Gastroesophageal sphincter (tissue), 4 donors: ENCODE results near the gene TBC1D10B. TPM values are rescaled to one million over a fixed set of nuclear protein-coding genes. Genes with fewer than 3 reads are reported as not detected.
A peak's percentile ranks its signal among the peaks of the same experiment; 100 is the strongest.
"Not testable (repeated sequence)": the region's sequence is repeated elsewhere in the genome, so short reads cannot be mapped to it uniquely, and the experiment has no call there.

Experiments
- ATAC-seq: fragments of 150-250 bp; one replicate; pipeline ENCODE4 v1.9.1; 2016; ENCODE audit warnings: mild to moderate bottlenecking, moderate library complexity
- H3K27ac ChIP-seq, 4 donors: fragments of 200-600 bp; sonication (generic) in 3 of 4; 1 replicate in 3 of 4; 2 replicates in 1 of 4; pipeline ENCODE4 v1.5.1; 2016 to 2019
- H3K27me3 ChIP-seq: fragments of 200-600 bp; sonication (generic); one replicate; pipeline ENCODE4 v1.5.1; 2019
- H3K36me3 ChIP-seq, 2 donors: fragments of 200-600 bp; sonication (generic); one replicate each; pipeline ENCODE4 v1.5.1; 2019; ENCODE audit warnings: control low read depth in 1 of 2
- H3K4me1 ChIP-seq, 3 donors: fragments of 200-600 bp; sonication (generic); 1 replicate in 2 of 3; 2 replicates in 1 of 3; pipeline ENCODE4 v1.5.1; 2016 to 2019; ENCODE audit warnings: control low read depth in 2 of 3
- H3K4me3 ChIP-seq, 2 donors: fragments of 200-600 bp; sonication (generic); one replicate each; pipeline ENCODE4 v1.5.1; 2019; ENCODE audit warnings: mild to moderate bottlenecking in 1 of 2, moderate library complexity in 1 of 2
- H3K9me3 ChIP-seq, 3 donors: fragments of 200-600 bp; sonication (generic); one replicate each; pipeline ENCODE4 v1.5.1; 2017 to 2019; ENCODE audit warnings: control low read depth in 2 of 3
- EP300 ChIP-seq: sonication (generic); formaldehyde crosslinking; IDR thresholded peaks from one replicate; pipeline ENCODE4 v1.6.1; 2017; ENCODE audit warnings: antibody characterized with exemption, mild to moderate bottlenecking
- POLR2A ChIP-seq, 2 donors: fragments of 450-650 bp; IDR thresholded peaks; one replicate each; pipeline ENCODE4 v1.6.1; 2017; ENCODE audit warnings: antibody characterized with exemption in 2 of 2, mild to moderate bottlenecking in 2 of 2, moderate library complexity in 1 of 2
- POLR2AphosphoS5 ChIP-seq: sonication (generic); formaldehyde crosslinking; IDR thresholded peaks from one replicate; pipeline ENCODE4 v1.6.1; 2017; ENCODE audit warnings: antibody characterized with exemption
- WGBS, 2 donors: methylation state at CpG; one replicate each; pipeline ENCODE4 v1.1.5; 2018; ENCODE audit warnings: low coverage in 1 of 2; 5-methylcytosine and 5-hydroxymethylcytosine counted together
- total RNA-seq, 4 donors: library from RNA; depleted of rRNA; stranded (reverse); fragments of >200 nt; gene quantifications; one replicate each; pipeline ENCODE4 v1.1.0, GENCODE V29; 2016
- TF ChIP-seq, protein P1 (sequence below), 4 experiments: fragments of 200-600 bp in 2 of 4; fragments of 450-650 bp in 2 of 4; sonication (generic) in 1 of 4; IDR thresholded peaks; one replicate each; pipeline ENCODE4 v1.5.1; 2017 to 2019; ENCODE audit warnings: antibody characterized with exemption in 4 of 4, mild to moderate bottlenecking in 2 of 4, moderate library complexity in 2 of 4

The TBC1D10B gene
- total RNA-seq, 4 donors from 2014 or later: 17.1 to 40.9 (median 20.4) TPM

DNA sequence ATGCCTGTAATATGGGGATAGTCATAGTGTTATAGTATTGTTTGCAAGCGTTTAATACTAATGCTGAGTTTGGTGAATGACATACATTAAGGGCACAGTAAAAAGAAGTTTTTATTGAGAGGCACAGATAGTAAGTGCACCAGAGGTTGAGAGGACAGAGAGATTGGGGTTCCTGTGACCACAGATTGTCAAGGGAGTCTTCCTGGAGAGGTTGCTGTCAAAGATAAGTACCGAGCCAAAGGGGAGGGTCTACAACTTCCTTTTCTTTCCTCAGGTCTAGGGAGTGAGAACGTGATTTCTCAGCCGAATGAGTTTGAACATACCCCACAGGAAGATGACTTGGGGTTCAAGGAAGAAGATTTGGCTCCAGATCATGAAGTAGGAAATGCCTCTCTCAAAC, 26.8 kb upstream of the TBC1D10B start:
- Histone ChIP-seq H3K27me3 (no peaks in the 10 kb centered on the region), H3K27ac (no peak overlapping the region), H3K4me1 (peaks cover 0 to 65% (median 12%) of the 10 kb centered on the region in 3 donors), H3K9me3 (no peaks in the 10 kb centered on the region), H3K4me3 (no peak overlapping the region), H3K36me3 (peaks cover 0 to 20% of the 10 kb centered on the region in 2 donors)
- WGBS, 2 donors: 70 to 77% methylated on average over 4 of the region's 4 CpGs
- no peak for ATAC-seq
- TF ChIP-seq, protein P1, sequence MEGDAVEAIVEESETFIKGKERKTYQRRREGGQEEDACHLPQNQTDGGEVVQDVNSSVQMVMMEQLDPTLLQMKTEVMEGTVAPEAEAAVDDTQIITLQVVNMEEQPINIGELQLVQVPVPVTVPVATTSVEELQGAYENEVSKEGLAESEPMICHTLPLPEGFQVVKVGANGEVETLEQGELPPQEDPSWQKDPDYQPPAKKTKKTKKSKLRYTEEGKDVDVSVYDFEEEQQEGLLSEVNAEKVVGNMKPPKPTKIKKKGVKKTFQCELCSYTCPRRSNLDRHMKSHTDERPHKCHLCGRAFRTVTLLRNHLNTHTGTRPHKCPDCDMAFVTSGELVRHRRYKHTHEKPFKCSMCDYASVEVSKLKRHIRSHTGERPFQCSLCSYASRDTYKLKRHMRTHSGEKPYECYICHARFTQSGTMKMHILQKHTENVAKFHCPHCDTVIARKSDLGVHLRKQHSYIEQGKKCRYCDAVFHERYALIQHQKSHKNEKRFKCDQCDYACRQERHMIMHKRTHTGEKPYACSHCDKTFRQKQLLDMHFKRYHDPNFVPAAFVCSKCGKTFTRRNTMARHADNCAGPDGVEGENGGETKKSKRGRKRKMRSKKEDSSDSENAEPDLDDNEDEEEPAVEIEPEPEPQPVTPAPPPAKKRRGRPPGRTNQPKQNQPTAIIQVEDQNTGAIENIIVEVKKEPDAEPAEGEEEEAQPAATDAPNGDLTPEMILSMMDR (IDR thresholded peaks at IDR 0.05): no peak
- TF ChIP-seq EP300 (no peak), POLR2AphosphoS5 (no peak), POLR2A (IDR thresholded peaks at IDR 0.05) (no peak)

DNA sequence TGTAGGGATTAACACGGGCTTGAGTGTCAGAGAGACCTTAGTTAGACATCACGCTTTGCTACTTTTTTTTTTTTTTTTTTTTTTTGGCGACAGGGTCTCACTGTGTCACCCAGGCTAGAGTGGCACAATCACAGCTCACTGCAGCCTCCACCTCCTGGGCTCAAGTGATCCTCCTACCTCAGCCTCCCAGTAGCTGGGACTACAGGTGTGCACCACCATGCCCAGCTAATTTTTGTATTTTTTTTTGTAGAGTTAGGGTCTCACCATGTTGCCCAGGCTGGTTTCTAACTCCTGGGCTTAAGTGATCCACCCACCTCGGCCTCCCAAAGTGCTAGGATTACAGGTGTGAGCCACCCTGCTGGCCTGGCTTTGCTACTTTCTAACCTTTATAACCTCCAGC, 26.3 kb upstream of the TBC1D10B start:
- H3K27me3 ChIP-seq, H3K27ac ChIP-seq, ATAC-seq, H3K4me3 ChIP-seq, H3K9me3 ChIP-seq: not testable (repeated sequence)
- Histone ChIP-seq H3K36me3 (peaks cover 0 to 20% of the 10 kb centered on the region in 2 donors), H3K4me1 (peaks cover 0 to 65% (median 12%) of the 10 kb centered on the region in 3 donors)
- 71 to 78% methylated on average over 2 to 3 of the region's 4 CpGs for WGBS, 2 donors

DNA sequence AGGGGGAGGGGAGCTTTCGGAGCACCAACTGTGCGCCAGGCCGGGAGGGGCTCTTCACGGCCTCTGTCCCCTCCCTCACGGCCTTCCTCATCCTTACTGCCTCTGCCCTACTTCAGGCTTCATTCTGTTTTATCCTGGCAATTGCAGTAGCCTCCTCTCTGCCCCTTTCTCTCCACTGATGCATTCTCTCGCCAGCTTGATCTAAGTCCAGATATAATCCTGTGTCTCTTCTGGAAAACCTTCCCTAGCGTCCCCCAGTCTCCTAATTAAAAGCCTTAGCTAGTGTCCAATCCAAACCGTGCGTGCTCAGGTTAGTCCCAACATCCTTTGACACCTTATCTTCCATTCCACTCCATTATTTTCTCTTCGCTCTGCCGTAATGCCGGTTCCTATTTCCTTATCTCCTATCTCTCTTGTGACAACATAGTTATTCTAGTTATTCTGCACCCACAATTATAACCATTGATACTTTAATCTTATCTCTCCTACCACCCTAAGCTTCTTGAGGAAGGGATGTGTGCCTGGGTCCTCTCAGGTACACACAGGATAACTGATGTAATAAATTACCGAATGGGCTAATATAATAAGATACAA, 25.8 kb upstream of the TBC1D10B start:
- Histone ChIP-seq H3K4me1 (peaks cover 0 to 61% (median 12%) of the 10 kb centered on the region in 3 donors), H3K36me3 (peaks cover 0 to 20% of the 10 kb centered on the region in 2 donors), H3K27ac (peak overlapping the region; percentile 72 to 88 (median 86)), H3K27me3 (no peaks in the 10 kb centered on the region), H3K4me3 (peak overlapping the region; percentile 64 to 93), H3K9me3 (no peaks in the 10 kb centered on the region)
- no peak for ATAC-seq
- TF ChIP-seq EP300 (no peak), POLR2AphosphoS5 (no peak), POLR2A (IDR thresholded peaks at IDR 0.05) (no peak)
- TF ChIP-seq, protein P1 (IDR thresholded peaks at IDR 0.05): no peak
- WGBS, 2 donors: 10 to 16% methylated on average over 8 to 13 of the region's 13 CpGs

DNA sequence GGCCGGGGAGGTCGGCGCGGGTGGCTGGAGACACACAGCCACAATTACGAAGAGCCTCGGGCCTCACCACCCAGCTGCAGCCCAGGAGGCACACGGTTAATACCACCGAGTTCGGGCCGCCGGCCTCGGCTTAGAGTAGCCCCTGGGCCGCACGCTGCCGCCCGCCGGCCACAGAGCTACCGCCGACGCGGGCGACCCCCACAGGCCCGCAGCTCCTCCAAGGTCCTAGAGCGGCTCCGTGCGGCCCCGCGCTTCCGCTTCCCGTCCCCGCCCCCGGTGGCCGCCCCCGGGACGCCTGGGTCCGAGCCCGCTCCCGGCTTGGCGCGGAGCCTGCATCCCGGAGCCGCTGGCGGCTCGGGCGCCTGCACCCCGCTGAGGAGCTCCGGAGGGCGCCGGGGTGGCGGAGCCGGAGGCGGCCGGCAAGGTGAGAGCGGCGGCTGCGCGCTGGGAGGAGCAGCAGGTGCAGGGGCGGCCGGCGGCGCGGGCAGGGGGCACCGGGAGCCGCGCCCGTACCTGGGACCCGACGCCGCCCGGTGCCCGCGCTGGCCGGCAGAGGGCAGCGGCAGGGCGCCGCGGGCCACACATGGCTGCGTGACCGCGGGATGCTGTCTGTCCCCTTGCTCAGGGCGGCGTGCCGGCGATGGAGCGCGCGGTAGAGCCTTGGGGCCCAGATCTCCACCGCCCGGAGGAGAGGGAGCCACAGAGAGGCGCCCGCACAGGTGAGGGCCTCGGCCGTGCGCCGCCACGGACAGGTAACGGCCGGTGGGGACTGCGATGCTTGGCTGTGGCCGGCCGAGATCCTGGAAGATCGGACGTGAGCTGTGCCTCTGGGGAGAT, 25.1 kb upstream of the TBC1D10B start, which contains the start of gene ZNF48:
TSS of gene ZNF48 (plus strand) at position 266 of the 837 bp plus-strand sequence. CDS start at position 641, 375 bp downstream.
- WGBS, 2 donors: 0% methylated on average over 5 of the region's 103 CpGs; no CpG with 5 or more reads in 1 of the 2 donors
- ATAC-seq: peak; percentile 97
- H3K4me3 ChIP-seq: peak within 1 kb of the TSS; percentile 64 to 93
- TF ChIP-seq, protein P1 (IDR thresholded peaks at IDR 0.05): peak in 3 of 4 experiments; percentile 48 to 61 (median 57)
- no peak for TF ChIP-seq EP300
- TF ChIP-seq POLR2AphosphoS5: peak; percentile 54
- peak; percentile 27 to 36 for TF ChIP-seq POLR2A (IDR thresholded peaks at IDR 0.05)
- H3K4me1 ChIP-seq: peaks cover 0 to 55% (median 12%) of the 10 kb centered on the region in 3 donors
- peaks cover 0 to 20% of the 10 kb centered on the region in 2 donors for H3K36me3 ChIP-seq
- no peaks in the 10 kb centered on the region for H3K9me3 ChIP-seq
- peak within 1 kb of the TSS; percentile 72 to 88 (median 86) for H3K27ac ChIP-seq
- H3K27me3 ChIP-seq: no peaks in the 10 kb centered on the region

DNA sequence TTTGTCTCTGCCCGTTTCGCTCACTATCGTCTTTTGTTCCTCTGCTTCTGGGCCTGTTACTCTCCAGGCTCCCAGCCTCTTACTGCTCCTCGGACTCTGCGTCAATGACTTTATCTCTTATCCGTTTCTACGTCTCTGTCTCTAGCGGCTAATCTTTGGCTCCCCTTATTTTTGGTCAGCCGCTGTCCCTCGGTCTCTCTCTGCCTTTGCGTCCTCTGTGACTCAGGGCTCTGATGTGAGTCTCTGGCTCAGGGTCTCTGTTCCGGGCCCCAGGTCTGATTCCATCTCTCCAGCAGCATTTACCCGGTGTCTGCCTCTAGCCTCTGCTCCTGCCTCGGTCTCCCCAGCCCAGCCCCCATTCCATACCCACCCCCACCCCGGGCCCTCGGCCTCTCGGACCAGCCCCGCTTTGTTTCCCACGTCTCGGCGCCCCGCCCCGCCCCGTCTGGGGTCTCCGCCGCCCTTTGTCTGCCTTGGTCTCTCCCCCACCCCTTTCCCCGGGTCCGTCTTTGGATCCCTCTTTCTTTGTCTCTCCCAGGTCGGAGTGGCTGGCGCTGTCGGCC, 24.4 kb upstream of the TBC1D10B start:
- H3K9me3 ChIP-seq: no peaks in the 10 kb centered on the region
- ATAC-seq: peak; percentile 12
- peaks cover 0 to 48% (median 12%) of the 10 kb centered on the region in 3 donors for H3K4me1 ChIP-seq
- H3K36me3 ChIP-seq: peaks cover 0 to 20% of the 10 kb centered on the region in 2 donors
- H3K27me3 ChIP-seq: no peaks in the 10 kb centered on the region
- TF ChIP-seq, protein P1 (IDR thresholded peaks at IDR 0.05): no peak
- no peak for TF ChIP-seq POLR2AphosphoS5
- WGBS, 2 donors: 6 to 10% methylated on average over 12 to 14 of the region's 31 CpGs
- H3K27ac ChIP-seq: peak overlapping the region; percentile 72 to 88 (median 86)
- peak overlapping the region; percentile 64 to 93 for H3K4me3 ChIP-seq
